ENCODE data around the gene LRP3.
"Not testable (repeated sequence)": the region's sequence is repeated elsewhere in the genome, so short reads cannot be mapped to it uniquely, and the experiment has no call there.

LRP3 gene

DNA sequence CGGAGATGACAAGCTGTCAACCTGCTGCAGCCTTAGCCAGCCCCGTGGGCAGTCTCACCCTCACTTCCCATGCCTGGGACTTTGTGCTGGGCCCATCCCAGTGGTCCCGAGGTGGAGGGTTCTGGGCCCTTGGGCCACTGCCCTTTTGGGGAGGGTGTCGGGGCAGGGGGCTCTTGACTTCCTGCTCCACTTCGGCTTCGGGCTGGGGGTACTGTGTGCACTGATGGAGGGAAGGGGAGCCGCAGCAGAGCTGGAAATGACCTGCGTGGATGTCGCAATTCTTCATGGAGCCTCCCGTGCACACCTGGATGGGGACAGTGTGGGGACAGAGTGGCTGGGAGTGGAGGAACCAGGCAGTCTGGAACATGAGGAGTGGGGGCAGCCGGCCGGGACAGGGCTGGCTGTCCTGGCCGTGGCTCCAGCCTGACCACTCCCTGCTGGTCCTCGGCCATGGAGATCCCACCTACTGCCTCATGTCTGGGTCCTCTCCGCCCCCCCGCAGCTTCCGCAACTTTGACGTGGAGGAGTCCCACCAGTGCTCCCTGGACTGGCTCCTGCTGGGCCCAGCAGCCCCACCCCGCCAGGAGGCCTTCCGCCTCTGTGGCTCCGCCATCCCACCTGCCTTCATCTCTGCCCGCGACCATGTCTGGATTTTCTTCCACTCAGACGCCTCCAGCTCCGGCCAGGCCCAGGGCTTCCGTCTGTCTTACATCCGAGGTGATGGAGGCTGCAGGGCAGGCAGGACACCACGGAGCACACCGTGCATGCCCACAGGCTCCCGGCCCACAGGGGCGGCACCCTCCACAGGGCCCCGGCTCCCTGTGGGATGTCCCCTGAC, 10.2 kb downstream of the LRP3 start:
- DNase-seq, result no peak

GRCh38 chr19:33205110-33205509, 11.0 kb downstream of the LRP3 start:
- no peak for DNase-seq

GRCh38 chr19:33205531-33206260, 11.6 kb downstream of the LRP3 start:
- no peak for DNase-seq

GRCh38 chr19:33206261-33207039, 12.3 kb downstream of the LRP3 start:
- no peak for DNase-seq

- DNase-seq, result no peak
These were observed 13.0 kb downstream of the LRP3 start for GRCh38 chr19:33207040-33207620.

- no peak for DNase-seq
These were observed 13.8 kb downstream of the LRP3 start for GRCh38 chr19:33207903-33208302.

DNA sequence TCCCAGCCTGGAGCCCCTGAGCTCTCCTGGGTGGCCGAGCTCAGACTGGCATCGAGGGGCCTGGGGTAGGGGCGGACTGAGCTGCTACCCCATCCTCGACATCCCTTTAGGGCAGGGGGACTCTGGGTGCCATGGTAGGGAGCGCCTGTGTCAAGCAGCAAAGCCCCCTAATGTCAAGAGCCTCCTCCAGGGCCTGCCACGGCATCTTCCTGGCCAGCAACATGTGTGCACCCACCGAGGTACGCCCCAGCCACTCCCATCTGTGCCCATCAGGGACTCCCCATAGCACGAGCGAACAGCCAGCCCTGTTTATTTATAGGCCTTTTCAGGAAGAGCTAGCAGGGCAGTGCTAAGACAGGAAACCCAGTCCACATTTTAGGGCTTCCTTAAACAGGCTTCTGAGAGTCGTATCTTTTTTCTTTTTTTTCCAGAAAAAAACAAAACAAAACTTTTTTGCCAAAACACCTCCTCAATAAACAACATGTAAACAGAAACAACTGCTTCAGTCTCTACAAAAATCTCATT, 14.3 kb downstream of the LRP3 start:
- no peak for DNase-seq

DNA sequence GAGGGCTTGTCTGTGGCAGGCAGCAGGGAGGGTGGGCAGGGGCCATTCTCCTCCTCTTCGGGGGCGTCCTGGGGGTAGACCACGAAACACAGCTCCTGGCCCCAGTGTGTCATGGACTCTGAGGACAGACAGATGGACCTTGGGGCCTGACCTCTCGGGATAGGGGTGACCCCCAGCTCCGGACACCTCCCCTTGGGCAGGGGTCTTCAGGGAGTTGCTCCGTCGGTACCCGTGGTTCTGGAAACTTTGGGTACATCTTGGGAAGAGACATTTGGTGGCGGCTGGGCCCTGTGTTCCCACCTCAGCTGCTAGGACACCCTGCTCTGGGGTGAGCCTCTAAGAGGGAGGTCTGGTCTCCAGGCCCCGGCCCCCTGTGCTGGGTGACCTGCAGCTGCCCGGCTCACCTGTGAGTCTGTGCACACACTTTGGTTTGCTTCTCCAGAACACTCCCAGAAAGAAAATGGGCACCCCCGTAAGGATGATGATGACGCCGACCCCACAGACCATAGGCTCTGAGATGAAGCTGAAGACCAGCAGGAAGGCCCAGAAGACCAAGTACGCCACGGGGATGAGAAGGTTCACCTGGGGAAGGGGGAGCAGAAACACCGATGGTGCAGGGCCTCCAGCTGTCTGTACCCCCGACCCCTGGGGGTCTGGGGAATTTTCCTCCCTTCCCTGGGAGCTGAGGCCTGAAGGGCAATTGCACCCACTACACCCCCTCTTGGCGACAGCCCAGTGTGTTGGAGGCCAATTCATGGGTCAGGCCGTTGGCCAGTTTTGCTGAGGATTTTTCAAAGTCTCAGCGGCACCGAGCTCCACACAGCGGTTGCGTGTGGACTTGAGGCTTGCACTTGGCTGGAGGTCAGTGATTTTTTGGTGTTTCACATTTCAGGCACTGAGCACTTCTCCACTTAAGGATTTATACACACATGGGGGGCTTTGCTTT, 15.0 kb downstream of the LRP3 start:
- DNase-seq, result no peak

DNA sequence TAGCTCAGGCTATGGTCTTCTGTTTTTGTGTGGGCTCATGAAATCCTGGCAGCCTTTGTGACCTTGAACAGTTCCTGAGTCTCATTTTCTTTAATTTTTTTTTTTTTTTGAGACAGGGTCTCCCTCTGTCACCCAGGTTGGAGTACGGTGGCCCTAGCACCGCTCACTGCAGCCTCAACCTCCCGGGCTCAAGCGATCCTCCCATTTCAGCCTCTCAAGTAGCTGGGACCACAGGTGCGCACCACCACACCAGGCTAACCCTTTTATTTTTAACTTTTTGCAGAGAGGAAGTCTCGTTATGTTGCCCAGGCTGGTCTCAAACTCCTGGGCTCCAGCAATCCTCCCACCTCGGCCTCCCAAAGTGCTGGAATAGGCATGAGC, 15.7 kb downstream of the LRP3 start:
- DNase-seq, result not testable (repeated sequence)

GRCh38 chr19:33210266-33210940, 16.3 kb downstream of the LRP3 start:
- DNase-seq, result no peak

- no peak for DNase-seq
These were observed 17.8 kb downstream of the LRP3 start for GRCh38 chr19:33211794-33212435.

GRCh38 chr19:33212436-33213172, 18.5 kb downstream of the LRP3 start:
- no peak for DNase-seq

GRCh38 chr19:33214596-33214995, 20.5 kb downstream of the LRP3 start:
- no peak for DNase-seq

GRCh38 chr19:33215438-33216197, 21.5 kb downstream of the LRP3 start:
- no peak for DNase-seq

GRCh38 chr19:33216198-33216830, 22.2 kb downstream of the LRP3 start:
- DNase-seq, result no peak

- no peak for DNase-seq
These were observed 23.8 kb downstream of the LRP3 start for GRCh38 chr19:33217881-33218280.

- DNase-seq, result no peak
These were observed 25.2 kb downstream of the LRP3 start for GRCh38 chr19:33219261-33219815.

DNA sequence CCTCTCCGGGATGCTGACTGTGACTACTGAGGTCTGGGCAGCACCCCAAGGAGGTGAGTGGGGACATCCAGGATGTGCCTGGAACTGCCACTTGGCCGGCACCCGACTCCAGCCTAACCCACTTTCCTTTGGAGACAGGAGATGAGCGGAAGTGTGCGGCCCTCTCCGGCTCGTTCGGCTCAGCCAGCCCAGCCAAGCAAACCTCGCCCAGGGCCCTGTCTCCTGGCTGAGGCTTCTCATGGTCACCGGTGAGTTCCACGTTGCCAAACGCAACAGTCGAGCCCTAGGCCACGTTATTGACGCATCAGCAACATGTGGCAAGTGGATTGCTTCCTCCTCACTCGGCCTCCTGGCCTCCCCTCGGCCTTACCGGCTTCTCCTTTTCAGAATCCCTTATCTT, 26.0 kb downstream of the LRP3 start:
- DNase-seq, result no peak
